HG02571 (cell line): ENCODE data around the gene CD6.

Experiments
- ATAC-seq: cut with Tn5 transposase; IDR thresholded peaks from one replicate; pipeline ENCODE4 v1.9.1; 2021; ENCODE audit warnings: mild to moderate bottlenecking, moderate library complexity; ENCODE audit not compliant: unreplicated experiment

Gene CD6

GRCh38 chr11:61007956-61008896 is 36.7 kb downstream of the CD6 start:
- ATAC-seq: no peak

DNA sequence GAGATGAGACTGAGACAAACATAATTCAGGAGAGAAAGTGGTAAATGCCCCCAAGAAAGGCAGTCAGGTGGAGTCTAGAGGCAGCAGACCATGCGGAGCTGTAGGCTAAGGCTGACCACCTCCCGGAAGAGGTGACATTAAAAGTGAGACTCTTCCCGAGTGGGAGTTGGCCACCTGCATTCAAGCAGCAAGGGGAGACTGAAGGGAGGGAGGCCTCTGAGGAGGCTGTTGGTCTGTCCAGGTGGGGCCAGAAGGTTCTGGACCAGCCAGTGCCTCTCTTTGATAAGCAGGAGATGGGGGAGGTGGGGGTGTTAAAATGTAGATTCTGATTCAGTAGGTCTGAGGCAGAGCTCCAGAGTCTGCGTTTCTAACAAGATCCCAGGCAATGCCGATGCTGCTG is 37.5 kb downstream of the CD6 start:
- no peak for ATAC-seq

DNA sequence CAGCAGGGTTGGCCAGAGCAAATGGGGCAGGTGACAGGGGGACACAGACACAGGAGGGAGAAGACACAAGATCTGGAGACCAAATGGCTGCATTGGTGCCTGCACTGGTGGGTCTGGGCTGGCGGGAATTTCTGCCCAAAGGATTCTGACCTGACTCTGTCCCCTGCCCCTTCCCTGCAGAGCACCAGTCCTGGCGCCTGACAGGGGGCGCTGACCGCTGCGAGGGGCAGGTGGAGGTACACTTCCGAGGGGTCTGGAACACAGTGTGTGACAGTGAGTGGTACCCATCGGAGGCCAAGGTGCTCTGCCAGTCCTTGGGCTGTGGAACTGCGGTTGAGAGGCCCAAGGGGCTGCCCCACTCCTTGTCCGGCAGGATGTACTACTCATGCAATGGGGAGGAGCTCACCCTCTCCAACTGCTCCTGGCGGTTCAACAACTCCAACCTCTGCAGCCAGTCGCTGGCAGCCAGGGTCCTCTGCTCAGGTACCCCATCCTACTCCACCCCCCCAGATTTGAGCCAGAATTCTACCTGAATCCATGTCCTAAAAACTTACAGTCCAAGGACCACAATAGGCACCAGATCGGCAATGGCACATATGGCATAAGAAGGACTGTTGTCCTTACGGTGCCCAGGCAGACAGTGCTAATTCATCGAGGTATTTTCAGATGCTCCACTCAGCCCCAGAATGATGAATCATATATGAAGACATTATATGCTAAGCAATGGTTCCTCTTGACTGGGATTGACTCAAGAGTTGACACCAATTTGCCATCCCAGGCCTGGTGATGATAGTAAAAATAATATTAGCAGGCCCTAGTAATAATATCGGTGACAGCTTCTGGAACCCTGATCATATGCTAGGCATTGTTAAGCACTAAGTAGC is 38.2 kb downstream of the CD6 start:
- ATAC-seq: no peak

- no peak for ATAC-seq
Measured at GRCh38 chr11:61010466-61011228, 39.2 kb downstream of the CD6 start.

- ATAC-seq: no peak
Measured at GRCh38 chr11:61011229-61011870, 39.9 kb downstream of the CD6 start.

DNA sequence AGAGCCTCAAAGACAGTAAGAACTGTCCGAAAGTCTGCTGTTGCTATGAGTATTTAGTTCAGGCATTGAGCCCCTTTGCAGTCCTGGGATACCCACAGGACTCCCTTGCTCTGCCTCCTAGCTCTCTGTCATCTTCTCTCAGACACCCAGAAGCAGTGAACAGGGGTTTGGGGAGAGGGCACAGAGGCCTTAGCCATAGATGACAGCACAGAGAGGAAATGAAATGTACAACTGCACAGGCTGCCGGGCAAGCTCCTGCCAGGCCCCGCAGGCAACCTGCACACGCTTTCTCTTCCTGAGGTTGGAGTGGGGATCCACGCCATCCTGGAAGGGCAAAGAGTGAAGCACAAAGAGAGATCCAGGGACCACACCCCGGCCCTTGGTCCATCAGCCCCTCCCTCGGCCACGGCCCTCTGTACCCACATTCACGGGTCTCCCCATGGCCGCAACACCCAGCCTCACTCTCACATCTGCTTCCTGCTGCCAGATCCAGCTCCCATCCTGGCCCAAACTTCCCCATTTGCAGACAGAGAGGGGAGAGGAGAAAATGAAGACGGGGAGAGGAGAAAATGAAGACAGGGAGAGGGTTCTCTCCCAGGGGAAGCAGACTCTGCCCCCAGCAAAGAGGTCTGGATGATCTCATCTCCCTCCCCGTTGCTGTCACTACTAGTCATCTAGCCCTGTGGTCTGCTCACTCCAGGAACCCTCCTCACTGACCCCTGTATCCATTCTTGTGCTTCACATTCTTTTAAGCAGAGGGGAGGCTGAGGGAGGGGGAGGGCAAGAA is 40.7 kb downstream of the CD6 start:
- ATAC-seq: no peak

- no peak for ATAC-seq
Measured at GRCh38 chr11:61012737-61013215, 41.3 kb downstream of the CD6 start.

DNA sequence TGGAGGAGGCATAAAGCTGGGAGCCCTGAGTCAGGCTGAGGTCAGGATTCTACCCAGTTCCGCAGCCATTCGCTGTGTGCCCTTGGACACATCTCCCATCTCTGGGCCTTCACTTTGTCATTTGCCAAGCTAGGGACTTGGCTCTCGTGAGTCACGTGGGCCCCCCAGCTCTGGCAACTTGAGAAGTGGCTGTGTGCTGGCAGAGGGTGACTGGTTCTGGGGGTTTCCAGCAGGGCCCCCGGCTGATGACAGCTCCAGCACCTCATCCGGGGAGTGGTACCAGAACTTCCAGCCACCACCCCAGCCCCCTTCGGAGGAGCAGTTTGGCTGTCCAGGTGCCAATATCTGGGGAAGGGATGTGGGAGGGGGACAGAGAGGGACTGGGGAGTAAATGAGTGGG is 46.6 kb downstream of the CD6 start:
- no peak for ATAC-seq

DNA sequence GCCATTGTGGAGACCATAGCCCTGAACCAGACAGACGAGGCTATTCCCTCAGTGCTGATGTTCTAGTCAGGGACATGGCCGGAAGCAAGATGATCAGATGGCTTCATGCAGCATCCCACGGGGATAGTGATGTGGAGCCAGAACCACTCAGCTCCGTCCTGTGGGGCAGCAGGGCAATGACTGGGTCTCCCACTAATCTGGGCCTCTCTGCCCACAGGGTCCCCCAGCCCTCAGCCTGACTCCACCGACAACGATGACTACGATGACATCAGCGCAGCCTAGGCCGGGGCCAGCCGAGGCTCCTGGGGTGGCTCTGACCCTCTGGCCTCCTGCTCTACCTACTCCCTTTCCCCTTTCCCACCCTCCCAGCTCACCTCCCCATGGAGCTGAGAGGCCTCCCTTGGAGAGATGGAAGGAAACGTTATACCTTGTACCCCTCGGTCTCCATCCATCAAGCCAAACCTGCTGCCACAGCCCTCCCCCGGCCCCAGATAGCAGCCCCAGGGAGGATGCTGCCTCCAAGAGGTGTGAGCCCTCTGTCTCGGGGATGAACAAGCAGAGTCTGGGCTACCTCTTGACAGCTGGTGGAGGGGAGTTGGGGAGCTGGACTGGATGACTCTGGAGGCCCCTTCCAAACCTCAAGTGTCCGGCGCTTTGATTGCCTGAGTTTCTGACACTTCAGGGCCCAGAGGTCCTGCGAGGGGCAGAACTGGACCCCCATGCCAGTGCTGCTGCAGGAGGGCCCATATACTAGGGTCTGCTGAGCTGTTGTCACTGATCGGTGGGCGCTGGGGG is 47.8 kb downstream of the CD6 start:
- ATAC-seq: no peak

DNA sequence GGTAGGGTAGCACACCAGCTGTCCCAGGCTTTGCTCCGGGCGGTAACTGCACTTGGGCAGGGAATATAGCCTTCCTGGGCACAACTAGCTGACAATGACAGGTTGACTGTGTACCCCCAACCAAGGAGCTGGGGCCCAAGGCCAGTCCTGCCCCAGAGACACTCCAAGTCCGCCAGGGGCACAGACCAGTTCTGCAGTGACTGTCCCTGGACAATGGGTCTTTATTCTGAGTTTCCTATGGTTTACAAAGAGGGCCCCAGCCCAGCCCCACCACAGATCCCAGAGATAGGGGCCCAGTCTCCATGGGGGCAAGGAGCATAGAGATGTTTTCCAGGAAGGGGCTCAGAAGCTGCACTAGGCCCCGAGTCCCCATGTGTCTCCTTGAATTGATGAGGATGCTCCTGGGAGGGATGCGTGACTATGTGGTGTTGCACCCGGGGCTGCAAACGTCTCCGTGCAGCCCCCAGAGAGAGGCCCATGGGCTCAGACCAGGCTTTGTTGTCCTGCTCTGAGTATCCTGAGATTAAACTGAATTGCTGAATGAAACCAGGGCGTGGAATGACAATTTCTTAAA is 48.4 kb downstream of the CD6 start:
- no peak for ATAC-seq

- no peak for ATAC-seq
Measured at GRCh38 chr11:61020551-61021235, 49.2 kb downstream of the CD6 start.

DNA sequence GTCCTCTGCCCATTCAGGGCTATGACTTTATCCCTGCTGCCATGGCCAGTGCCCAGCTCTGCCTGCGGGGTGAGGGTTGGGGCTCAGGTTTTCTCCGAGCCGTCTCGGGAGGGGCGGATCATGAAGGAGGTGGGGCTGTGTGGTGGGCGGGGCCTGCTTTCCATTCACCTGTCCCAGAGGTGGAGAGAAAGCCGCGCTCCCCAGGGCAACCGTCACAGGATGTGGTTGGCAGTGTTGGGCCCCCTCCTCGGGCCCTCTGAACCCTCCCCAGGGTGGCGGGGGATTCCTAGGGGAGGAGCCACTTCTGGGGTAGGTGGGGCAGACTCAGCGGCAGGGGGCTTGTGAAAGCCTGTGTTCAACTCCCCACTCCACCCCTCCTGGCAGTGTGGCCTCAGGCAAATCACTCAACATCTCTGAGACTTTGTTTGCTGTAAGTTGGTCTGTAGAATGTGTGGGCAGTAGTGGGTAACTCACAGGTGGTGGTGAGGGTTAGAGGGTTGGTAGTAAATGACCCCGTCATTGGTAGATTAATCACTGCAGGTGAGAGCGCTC is 50.3 kb downstream of the CD6 start:
- no peak for ATAC-seq

DNA sequence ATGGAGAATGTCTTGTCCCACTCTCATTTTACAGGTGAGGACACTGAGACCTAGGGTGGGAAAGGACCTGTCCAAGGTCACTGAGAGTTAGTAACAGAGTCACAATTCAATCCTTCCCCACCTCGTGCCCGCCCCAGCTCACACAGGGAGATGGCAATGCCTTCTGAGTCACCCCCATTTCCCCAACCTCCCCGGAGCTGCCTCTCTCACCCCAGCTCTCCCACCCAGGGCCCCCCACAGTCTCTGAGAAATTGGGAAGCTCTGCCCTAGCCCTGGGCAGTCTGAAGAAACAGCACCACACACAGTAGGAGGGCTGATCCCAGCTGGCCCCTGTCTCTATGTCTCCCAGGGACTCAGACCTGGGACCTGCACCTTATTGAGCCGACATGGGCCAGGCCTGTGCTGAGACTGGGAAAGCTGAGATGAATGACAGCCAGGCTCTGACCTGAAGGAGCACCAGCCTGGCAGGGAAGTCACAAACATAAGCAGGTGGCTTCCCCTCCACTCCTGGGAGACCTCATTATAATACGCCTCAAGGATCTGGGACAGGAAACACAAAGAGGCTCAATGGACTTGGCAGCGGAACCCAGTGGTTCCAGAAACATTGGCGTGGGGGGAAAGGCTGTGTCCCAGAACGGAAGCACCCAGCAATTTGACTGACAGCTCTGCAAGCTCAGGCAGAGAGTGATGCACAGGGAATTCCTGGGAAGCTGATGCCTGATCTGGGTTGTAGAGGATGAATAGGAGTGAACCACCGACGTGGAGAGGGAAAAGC is 51.0 kb downstream of the CD6 start:
- no peak for ATAC-seq

GRCh38 chr11:61023086-61023965 is 51.8 kb downstream of the CD6 start:
- no peak for ATAC-seq

- ATAC-seq: no peak
Measured at GRCh38 chr11:61023966-61024295, 52.5 kb downstream of the CD6 start.
